Endothelial cell of umbilical vein (primary cell): Measurements from ENCODE around the gene CUX1. TPM values are rescaled to one million over a fixed set of nuclear protein-coding genes. Genes with fewer than 3 reads are reported as not detected.

ENCODE experiments used
- BruUV-seq: library from RNA; stranded (reverse); fragments of 400-500 nt; replicated peaks from 2 replicates; lab custom pipeline; 2021; lab: Mats Ljungman, UMichigan
- CTCF ChIA-PET: fragments of 300-600, 350-600 bp; sonication (Branson Sonifier 250); formaldehyde crosslinking; loops from one replicate; lab custom pipeline; 2021; ENCODE audit warnings: antibody characterized with exemption, inconsistent platforms; lab: Charles Lee
- POLR2A ChIA-PET: fragments of 300-600, 350-600 bp; sonication (Branson Sonifier 250); formaldehyde crosslinking; loops from one replicate; lab custom pipeline; 2021; ENCODE audit warnings: antibody characterized with exemption, inconsistent platforms; lab: Charles Lee
- DNase-seq: peaks from one replicate; pipeline ENCODE4 v3.0.0-alpha.2; 2011; ENCODE audit warnings: low read depth, low spot score
- FAIRE-seq: peaks from 2 replicates; lab custom pipeline; 2011; peaks lifted over from hg19 to GRCh38; lab: Jason Lieb, UNC
- H2AFZ ChIP-seq: 2 replicates; pipeline ENCODE4 v1.6.0; 2012; ENCODE audit warnings: low read depth, low read length, control low read depth, inconsistent platforms
- H3K27ac ChIP-seq: 2 replicates; pipeline ENCODE4 v1.5.1; 2011; ENCODE audit warnings: low read depth, mild to moderate bottlenecking, control low read depth, low read length, moderate library complexity; ENCODE audit not compliant: insufficient read depth
- H3K27me3 ChIP-seq, 2 experiments: 2 replicates each; pipeline versions ENCODE4 v1.6.0 to v1.6.1; 2011; ENCODE audit warnings: low read length in 2 of 2, mixed read lengths in 1 of 2; ENCODE audit not compliant: control insufficient read depth in 2 of 2, insufficient read depth in 2 of 2
- H3K36me3 ChIP-seq, 2 experiments: 2 replicates in 1 of 2; 3 replicates in 1 of 2; pipeline ENCODE4 v1.5.1; 2011; ENCODE audit warnings: low read length in 2 of 2, mild to moderate bottlenecking in 1 of 2, moderate library complexity in 1 of 2; ENCODE audit not compliant: control insufficient read depth in 2 of 2, insufficient read depth in 2 of 2; ENCODE audit errors: extremely low read depth in 1 of 2
- H3K4me1 ChIP-seq: 3 replicates; pipeline ENCODE4 v1.5.1; 2011; ENCODE audit warnings: mild to moderate bottlenecking, low read length; ENCODE audit not compliant: control insufficient read depth, insufficient read depth; ENCODE audit errors: extremely low read depth
- H3K4me2 ChIP-seq: 2 replicates; pipeline ENCODE4 v1.6.1; 2011; ENCODE audit warnings: low read length, control low read depth, mixed read lengths; ENCODE audit not compliant: insufficient read depth
- H3K4me3 ChIP-seq, 3 experiments: fragments of 200-600 bp in 1 of 3; sonication (generic), shearing (Covaris generic) in 1 of 3; replicated peaks in 1 of 3; 2 replicates each; pipeline ENCODE4 v1.5.1; 2011 to 2016; ENCODE audit warnings: control low read depth in 3 of 3, low read length in 3 of 3, mild to moderate bottlenecking in 2 of 3, inconsistent platforms in 1 of 3, low read depth in 1 of 3, moderate library complexity in 1 of 3; ENCODE audit not compliant: insufficient read depth in 1 of 3
- H3K79me2 ChIP-seq: 2 replicates; pipeline ENCODE4 v1.6.0; 2012; ENCODE audit warnings: low read length, inconsistent platforms; ENCODE audit not compliant: control insufficient read depth, insufficient read depth
- H3K9ac ChIP-seq: replicated peaks from 2 replicates; pipeline ENCODE3; 2011; ENCODE audit warnings: low read length, control low read depth; ENCODE audit not compliant: insufficient read depth; ENCODE audit errors: extremely low read depth
- H3K9me1 ChIP-seq: replicated peaks from 3 replicates; pipeline ENCODE4 v1.6.0; 2011; ENCODE audit warnings: mild to moderate bottlenecking, low read length; ENCODE audit not compliant: control insufficient read depth, insufficient read depth; ENCODE audit errors: extremely low read depth
- H3K9me3 ChIP-seq: replicated peaks from 2 replicates; pipeline ENCODE4 v1.5.1; 2012; ENCODE audit warnings: low read length, inconsistent platforms; ENCODE audit not compliant: control insufficient read depth, insufficient read depth
- H4K20me1 ChIP-seq: replicated peaks from 2 replicates; pipeline ENCODE3; 2011; ENCODE audit warnings: mild to moderate bottlenecking, low read length; ENCODE audit not compliant: control insufficient read depth, insufficient read depth; ENCODE audit errors: extremely low read depth
- CTCF ChIP-seq, 2 donors: IDR thresholded peaks; 1 replicate in 1 of 2; 2 replicates in 1 of 2; pipeline ENCODE4 v1.5.1; 2011; ENCODE audit warnings: low read length in 2 of 2, mild to moderate bottlenecking in 2 of 2, moderate library complexity in 2 of 2, control low read depth in 1 of 2, inconsistent platforms in 1 of 2, low read depth in 1 of 2; ENCODE audit not compliant: insufficient read depth in 1 of 2; ENCODE audit errors: extremely low read depth in 1 of 2
- EZH2 ChIP-seq: IDR thresholded peaks from 2 replicates; pipeline ENCODE4 v1.6.1; 2012; ENCODE audit warnings: borderline replicate concordance, low read depth, mild to moderate bottlenecking, moderate library complexity, low read length, inconsistent platforms; ENCODE audit not compliant: severe bottlenecking
- FOS ChIP-seq: IDR thresholded peaks from 2 replicates; pipeline ENCODE4 v1.6.1; 2011; ENCODE audit warnings: mild to moderate bottlenecking, low read length, moderate library complexity, borderline replicate concordance; ENCODE audit not compliant: insufficient read depth
- GATA2 ChIP-seq: IDR thresholded peaks from 2 replicates; pipeline ENCODE4 v1.7.0; 2011; ENCODE audit warnings: low read depth, mild to moderate bottlenecking, moderate library complexity, mixed read lengths, low read length; ENCODE audit not compliant: insufficient read length, insufficient read depth
- JUN ChIP-seq: IDR thresholded peaks from 2 replicates; pipeline ENCODE4 v1.6.1; 2011; ENCODE audit warnings: borderline replicate concordance, low read depth; ENCODE audit not compliant: insufficient read length, insufficient read depth
- MAX ChIP-seq: IDR thresholded peaks from 2 replicates; pipeline ENCODE4 v1.6.1; 2011; ENCODE audit not compliant: insufficient read depth, insufficient read length
- MYC ChIP-seq: IDR thresholded peaks from one replicate; pipeline ENCODE4 v1.6.1; 2011; ENCODE audit warnings: mild to moderate bottlenecking, low read depth, low read length
- POLR2A ChIP-seq: IDR thresholded peaks from 2 replicates; pipeline ENCODE4 v1.6.1; 2012; ENCODE audit warnings: low read depth, mild to moderate bottlenecking, control low read depth, low read length
- POLR2AphosphoS5 ChIP-seq: IDR thresholded peaks from 2 replicates; pipeline ENCODE4 v1.6.1; 2012; ENCODE audit warnings: low read depth, mild to moderate bottlenecking, control low read depth, low read length, moderate library complexity; ENCODE audit not compliant: insufficient read depth
- dilution Hi-C: fragments of 300-500 bp; cut with MboI; formaldehyde crosslinking; loops from one replicate; pipeline ENCODE4 v1.15.0; 2019; ENCODE audit warnings: low sequenced_read_pairs; ENCODE audit not compliant: extremely low pct_ligation_motif_present
- intact Hi-C: fragments of 100-400 bp; cut with micrococcal nuclease; formaldehyde crosslinking; loops from one replicate; pipeline ENCODE4 v1.10.0; 2022
- polyA plus RNA-seq, 4 experiments: library from polyadenylated mRNA; depleted of rRNA in 3 of 4; stranded (reverse) in 3 of 4; unstranded in 1 of 4; fragments of >200 nt; gene quantifications; 2 replicates each; pipeline versions ENCODE4 v1.2.1 to v1.2.3, GENCODE V29; 2011 to 2012; ENCODE audit warnings: missing spikeins in 1 of 4
- total RNA-seq: library from RNA; stranded (reverse); gene quantifications from 2 replicates; pipeline ENCODE4 v1.2.3, GENCODE V29; 2021

Gene CUX1
- total and polyA plus RNA-seq, 2 donors (not counting 3 experiments of a cell fraction or from before 2014, with no cell fraction given): 13.8 to 49.8 TPM

GRCh38 chr7:101917566-101917965 is 100.1 kb downstream of the CUX1 start:
- intact Hi-C loops: no loop called here
- H3K4me3 ChIP-seq: no peak overlapping the region

More at GRCh38 chr7:101917566-101917965, 100.1 kb downstream of the CUX1 start:
- DNase-seq (no peak), FAIRE-seq (no peak)
- no peak overlapping the region for H3K9ac ChIP-seq
- H3K9me3 ChIP-seq: no peaks in the 10 kb centered on the region
- dilution Hi-C loops: no loop called here
- no peaks in the 10 kb centered on the region for H3K9me1 ChIP-seq
- ChIA-PET POLR2A (no interaction called here), CTCF (interaction anchor here (0.8 to 0.9 kb wide), 2 partner anchors 16 to 24 kb away, joined by 3 read pairs; no protein-coding TSS in a partner anchor)
- H3K4me2 ChIP-seq: no peak overlapping the region
- no peaks in the 10 kb centered on the region for H3K4me1 ChIP-seq
- peaks cover 3 to 5% of the 10 kb centered on the region in 2 experiments for H3K36me3 ChIP-seq
- no peaks in the 10 kb centered on the region for H4K20me1 ChIP-seq
- no TSS peak for BruUV-seq
- H3K79me2 ChIP-seq: no peaks in the 10 kb centered on the region
- H3K27me3 ChIP-seq: no peaks in the 10 kb centered on the region
- no peak overlapping the region for H2AFZ ChIP-seq
- TF ChIP-seq CTCF (IDR thresholded peaks at IDR 0.05; ENCODE audit: extremely low read depth in 1 of 2, insufficient read depth in 1 of 2, low read depth in 1 of 2, low read length in 2 of 2) (no peak), POLR2A (no peak), GATA2 (no peak), EZH2 (no peak), POLR2AphosphoS5 (no peak), FOS (no peak), MYC (no peak), JUN (no peak), MAX (no peak)
- H3K27ac ChIP-seq: no peak overlapping the region
